Hematopoietic multipotent progenitor cell (in vitro differentiated cells): ENCODE measurements around the gene EPN1. TPM values are rescaled to one million over a fixed set of nuclear protein-coding genes. Genes with fewer than 3 reads are reported as not detected.

Experiments
- DNase-seq, 3 donors: peaks; one replicate each; pipeline ENCODE4 v3.0.0-alpha.2; 2011 to 2015; ENCODE audit warnings: low read depth in 2 of 3, low spot score in 2 of 3
- total RNA-seq: library from RNA; depleted of rRNA; stranded (reverse); fragments of >200 nt; gene quantifications from one replicate; pipeline ENCODE4 v1.2.3, GENCODE V29; 2012

Gene EPN1
- total RNA-seq, 1 donor = 18.0 TPM

- DNase-seq = no peak
Observed at GRCh38 chr19:55645512-55645881, 29.5 kb upstream of the EPN1 start.

GRCh38 chr19:55646889-55647731 is 27.9 kb upstream of the EPN1 start:
- DNase-seq = no peak

DNA sequence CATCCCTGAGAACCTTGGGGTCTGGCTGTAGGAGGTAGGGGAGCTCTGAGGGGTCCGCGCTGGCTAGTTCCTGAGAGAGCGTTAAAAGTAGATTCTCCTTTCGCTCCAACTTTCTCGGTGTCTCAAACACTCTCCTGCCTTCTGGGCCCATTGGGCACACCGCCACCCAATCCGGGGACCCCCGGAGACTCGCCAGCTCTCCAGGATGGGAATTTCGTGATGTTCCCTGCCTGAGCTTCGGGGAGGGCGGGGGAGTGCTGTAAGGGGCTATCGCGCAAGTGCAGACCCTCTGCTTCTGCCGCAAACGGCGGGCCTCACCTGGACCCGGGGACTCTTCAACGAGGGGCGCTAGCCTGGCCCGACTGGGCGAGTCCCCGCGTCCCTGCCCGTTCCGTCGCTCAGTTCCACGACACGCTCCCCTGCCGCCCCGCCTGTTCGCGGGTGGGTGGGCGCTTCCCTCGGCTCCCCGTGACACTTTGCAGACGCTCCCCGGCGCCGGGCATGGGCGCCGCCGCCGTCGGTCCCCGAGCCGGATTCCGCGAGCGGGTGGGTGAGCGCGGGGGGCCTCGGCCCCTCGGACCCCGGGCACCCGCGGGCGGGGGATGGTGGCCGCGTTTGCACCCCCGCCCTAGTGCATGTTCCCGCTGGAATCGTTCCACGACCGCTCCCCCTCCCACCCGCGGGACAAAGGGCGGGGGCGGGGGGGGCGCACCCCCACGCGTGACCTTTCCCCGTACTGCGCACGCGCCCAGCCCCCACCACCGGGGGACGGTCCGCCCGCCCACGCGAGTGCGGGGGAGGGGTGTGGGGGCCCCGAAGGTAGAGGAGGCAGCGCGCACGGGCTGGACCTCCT is 27.1 kb upstream of the EPN1 start, which contains the start of gene CCDC106:
TSS of gene CCDC106 (plus strand) at position 481 of the 853 bp plus-strand sequence. CDS start 835 bp downstream, outside the sequence.
- DNase-seq = peak in 1 of 3 donors; percentile 62

DNA sequence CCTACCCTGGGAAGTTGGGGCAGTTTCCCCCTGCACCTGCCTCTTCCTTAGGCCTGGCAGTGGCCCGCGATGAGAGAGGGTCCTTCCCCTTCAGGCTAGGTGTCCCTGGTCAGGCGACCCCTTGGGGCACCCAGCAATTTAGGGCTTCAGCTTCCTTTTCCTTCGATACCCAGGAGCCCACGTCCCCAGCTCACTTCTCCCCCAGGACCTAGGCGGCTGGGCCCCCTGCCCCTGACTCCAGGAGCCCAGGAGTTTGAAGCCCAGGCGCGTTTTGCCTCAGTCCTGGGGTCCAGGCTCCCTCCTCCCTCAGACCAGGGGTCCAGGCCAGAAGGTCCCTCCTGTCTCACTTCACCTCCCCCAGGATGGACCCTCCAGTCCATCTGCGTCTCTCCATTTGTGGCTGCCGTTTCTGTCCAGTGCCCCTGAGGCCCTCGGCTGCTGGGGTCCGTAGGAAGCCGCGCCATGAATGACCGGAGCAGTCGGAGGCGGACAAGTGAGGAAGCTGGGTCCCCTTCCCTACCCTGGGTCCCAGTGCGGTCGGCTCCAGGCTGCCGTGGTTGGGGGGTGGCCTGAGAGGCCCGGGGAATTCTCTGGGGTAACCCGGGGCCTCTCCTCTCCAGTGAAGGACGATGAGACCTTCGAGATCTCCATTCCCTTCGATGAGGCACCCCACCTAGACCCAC is 26.3 kb upstream of the EPN1 start:
- no peak for DNase-seq

DNA sequence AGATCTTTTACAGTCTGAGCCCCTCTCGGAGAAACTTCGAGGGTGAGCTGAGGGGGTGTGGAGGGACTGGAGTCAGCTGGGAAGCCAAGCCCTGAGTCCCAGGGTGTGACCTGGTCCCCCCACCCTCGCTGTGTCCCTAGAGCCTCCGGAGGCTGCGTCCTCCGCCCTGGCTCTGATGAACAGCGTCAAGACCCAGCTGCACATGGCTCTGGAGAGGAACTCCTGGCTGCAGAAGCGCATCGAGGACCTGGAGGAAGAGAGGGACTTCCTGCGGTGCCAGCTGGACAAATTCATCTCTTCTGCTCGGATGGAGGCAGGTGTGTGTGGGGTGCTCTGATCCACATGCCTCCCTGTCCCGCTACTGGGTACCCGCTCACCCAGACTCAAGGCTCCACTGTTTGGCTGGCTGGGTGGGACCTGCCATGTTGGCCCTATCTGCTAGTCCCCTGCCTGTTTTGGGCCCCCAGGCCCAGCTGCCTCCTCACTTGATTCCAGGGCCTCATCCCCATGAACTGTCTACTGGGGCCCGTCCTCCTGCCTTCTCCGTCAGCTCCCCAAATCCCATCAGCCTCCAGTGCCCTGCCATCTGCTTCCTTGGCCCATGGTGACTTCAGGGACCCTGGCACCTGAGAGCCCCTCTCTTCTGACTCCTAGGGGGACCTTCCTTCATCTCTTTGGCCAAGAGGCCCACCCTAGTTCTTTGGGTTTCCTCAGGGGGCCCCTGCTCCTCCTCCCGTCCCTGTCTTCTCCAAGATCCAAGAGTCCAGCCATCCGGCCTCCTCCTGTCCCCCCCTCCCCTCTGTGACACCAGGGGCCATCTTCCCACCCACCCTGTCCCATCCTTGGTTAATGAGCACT is 25.5 kb upstream of the EPN1 start:
- DNase-seq = no peak

GRCh38 chr19:55650126-55650557 is 24.9 kb upstream of the EPN1 start:
- no peak for DNase-seq

GRCh38 chr19:55650602-55651230 is 24.3 kb upstream of the EPN1 start:
- no peak for DNase-seq

GRCh38 chr19:55651236-55651635 is 23.8 kb upstream of the EPN1 start:
- DNase-seq = no peak

GRCh38 chr19:55652311-55653128 is 22.5 kb upstream of the EPN1 start:
- DNase-seq = no peak

DNA sequence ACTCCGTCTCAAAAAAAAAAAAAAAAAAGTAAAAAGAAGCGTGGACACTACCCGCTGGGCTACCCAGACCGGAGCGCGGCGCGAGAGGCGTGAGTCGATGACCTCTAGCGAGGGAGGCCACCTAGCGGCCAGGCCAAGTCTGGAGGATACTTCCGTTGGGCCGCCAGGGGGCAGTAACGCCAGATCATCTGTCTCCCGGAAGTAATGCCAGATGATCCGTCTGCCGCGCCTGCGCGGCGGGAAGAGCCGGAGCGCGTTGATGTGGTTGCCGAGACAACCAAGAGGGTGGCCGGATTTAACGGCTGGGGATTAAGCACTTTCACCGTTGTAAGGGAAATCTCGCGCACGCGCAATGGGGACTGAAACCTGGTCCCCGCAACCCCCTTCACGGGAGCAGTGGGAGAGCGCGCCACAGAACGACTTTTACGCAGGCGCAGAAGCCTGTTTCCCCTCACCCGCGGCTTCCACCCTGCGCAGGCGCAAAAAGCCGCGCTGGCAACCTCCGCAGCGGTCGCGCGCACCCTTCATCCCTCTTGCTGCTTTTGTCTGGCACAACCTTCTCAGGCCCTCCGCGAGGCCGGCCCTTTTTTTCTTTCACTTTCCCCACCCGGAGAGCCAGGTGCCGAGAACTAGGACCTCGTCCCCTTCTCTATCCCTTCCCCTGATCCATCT is 21.2 kb upstream of the EPN1 start:
- DNase-seq = peak; percentile 99

DNA sequence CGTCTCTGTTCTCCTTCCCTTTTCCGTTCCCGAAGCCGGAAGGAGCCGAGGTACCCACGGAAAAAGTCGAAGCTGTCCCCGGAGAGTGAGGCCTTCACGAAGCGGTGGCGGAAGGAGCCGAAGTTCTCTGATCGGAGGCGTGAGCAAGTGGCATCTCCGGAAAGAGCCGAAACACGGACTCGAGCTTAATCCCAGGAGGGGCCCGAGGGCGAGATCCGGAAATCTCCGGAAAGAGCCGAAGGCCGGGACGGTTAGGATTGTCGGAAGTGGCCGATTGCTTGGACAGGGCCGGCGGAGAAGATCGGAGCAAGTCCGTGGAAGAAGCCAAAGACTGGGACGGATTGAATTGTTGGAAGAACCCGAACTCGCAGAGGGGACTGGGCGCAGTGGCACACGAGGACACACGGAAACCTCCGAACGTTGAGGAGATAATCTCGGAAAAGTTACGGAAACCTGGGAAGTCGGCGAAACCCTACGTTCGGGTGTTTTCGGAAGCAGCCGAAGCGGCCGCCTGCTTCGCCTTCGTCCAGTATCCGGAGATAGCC is 20.6 kb upstream of the EPN1 start:
- peak; percentile 95 to 100 (median 100) for DNase-seq

GRCh38 chr19:55654868-55655647 is 20.0 kb upstream of the EPN1 start, which contains the start of gene U2AF2:
Gene U2AF2 (plus strand): TSS chr19:55655035. CDS start chr19:55655105, 70 bp downstream.
- peak; percentile 93 to 95 (median 95) for DNase-seq

DNA sequence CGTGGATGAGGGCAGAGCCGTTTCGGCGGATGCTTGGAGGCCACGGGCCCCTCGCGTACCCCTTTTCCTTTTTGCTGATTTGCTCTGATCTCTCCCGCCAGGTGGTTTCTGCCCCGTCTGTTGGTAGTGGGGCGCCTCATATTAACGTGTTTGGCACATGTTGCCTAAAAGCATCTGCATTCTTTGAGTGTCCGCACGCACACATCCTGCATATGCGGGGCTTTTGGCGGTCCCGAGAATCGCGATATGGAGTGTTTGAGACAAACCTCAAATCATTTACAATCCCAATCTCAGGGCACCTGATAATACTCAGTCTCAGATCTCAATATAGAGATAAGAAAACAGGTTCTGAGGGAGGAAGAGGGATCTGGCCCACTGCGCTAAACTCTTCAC is 19.4 kb upstream of the EPN1 start:
- no peak for DNase-seq

DNA sequence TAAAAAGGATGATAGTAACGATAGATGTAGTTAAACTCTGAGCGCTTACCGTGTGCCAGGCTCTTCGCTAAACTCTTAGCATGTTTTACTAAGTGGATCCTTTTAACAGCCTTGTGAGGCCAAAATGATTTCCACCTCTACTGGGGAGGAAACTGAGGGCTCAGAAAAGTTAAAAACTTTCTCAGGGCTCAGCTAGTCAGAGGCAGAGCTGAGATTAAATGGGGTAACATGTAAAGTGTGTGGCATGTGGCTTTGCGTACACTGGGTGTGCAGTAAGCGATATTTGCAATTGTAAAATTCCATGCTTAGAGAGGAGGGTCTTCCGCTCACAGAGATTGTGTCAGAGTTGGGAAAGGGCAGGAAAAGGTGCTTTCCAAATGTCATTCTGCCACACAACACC is 18.5 kb upstream of the EPN1 start:
- DNase-seq = no peak

DNA sequence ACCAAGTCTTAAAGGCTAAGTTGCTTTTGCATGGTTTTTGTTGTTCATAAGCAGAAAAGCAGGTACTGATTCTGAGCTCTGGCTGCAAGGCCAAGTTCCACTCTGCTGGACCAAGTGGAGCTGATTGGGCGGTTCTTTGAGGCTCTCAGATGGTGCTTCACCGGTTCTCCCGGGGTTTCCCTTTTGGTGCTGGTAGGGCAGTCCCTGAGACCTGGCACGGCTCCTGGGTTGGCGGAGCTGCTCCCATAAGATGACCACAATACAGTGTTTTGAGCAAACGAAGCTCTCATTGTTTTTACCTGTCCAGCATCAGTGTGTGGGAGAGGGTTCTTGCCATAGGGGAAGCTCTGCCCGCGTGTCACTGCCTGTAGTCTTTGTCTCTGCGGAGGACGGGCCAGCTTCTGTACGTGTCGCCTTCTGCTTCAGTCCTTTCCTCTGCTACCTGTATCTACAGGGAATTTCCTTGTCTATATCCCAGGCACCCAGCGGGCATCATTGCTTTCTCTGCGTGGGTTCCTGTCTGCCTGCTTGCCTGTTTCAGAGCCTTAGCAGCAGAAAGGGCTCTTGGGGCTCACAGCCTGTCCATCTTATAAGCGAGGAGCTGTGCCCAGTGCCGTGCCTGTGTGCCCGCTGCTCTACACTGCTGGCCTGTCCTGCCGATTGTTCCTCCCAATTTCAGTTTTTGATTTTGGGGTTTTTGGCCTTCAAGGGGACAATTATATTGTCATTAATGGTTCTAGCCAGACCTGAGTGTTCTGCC is 17.9 kb upstream of the EPN1 start:
- no peak for DNase-seq

GRCh38 chr19:55658846-55659459 is 16.1 kb upstream of the EPN1 start:
- DNase-seq = no peak
